Kidney (tissue), 14 donors: Measurements from ENCODE around the gene PACSIN1. TPM values are rescaled to one million over a fixed set of nuclear protein-coding genes. Genes with fewer than 3 reads are reported as not detected.

Experiments used
- DNase-seq, 5 donors: peaks; one replicate each; pipeline ENCODE4 v3.0.0-alpha.2; 2013 to 2020
- FAIRE-seq: peaks from 2 replicates; lab custom pipeline; 2012; peaks lifted over from hg19 to GRCh38; lab: Jason Lieb, UNC
- H3K27ac ChIP-seq, 2 donors: one replicate each; pipeline ENCODE4 v1.7.0; 2013; ENCODE audit warnings: low read depth in 2 of 2, low read length in 2 of 2, inconsistent platforms in 1 of 2
- H3K27me3 ChIP-seq: one replicate; pipeline ENCODE4 v1.7.1; 2013; ENCODE audit warnings: low read length, inconsistent platforms; ENCODE audit not compliant: control insufficient read depth, insufficient read depth
- H3K36me3 ChIP-seq, 3 donors: one replicate each; pipeline versions ENCODE4 v1.7.0 to v1.7.1; 2013; ENCODE audit warnings: low read length in 3 of 3, control low read depth in 1 of 3, inconsistent platforms in 1 of 3; ENCODE audit not compliant: insufficient read depth in 3 of 3, control insufficient read depth in 2 of 3
- H3K4me1 ChIP-seq, 3 donors: one replicate each; pipeline versions ENCODE4 v1.7.0 to v1.7.1; 2013; ENCODE audit warnings: low read length in 3 of 3, inconsistent platforms in 1 of 3, low read depth in 1 of 3; ENCODE audit not compliant: control insufficient read depth in 2 of 3, insufficient read depth in 2 of 3
- H3K4me3 ChIP-seq, 3 donors: one replicate each; pipeline versions ENCODE4 v1.7.0 to v1.8.1; 2013; ENCODE audit warnings: low read length in 3 of 3, control low read depth in 1 of 3, inconsistent platforms in 1 of 3
- H3K9ac ChIP-seq, 3 donors: one replicate each; pipeline versions ENCODE4 v1.7.0 to v1.7.1; 2013; ENCODE audit warnings: low read length in 3 of 3, control low read depth in 1 of 3, inconsistent platforms in 1 of 3
- H3K9me3 ChIP-seq, 3 donors: one replicate each; pipeline versions ENCODE4 v1.7.0 to v1.7.1; 2013; ENCODE audit warnings: low read length in 3 of 3, control low read depth in 1 of 3, inconsistent platforms in 1 of 3; ENCODE audit not compliant: control insufficient read depth in 2 of 3, insufficient read depth in 1 of 3
- CTCF ChIP-seq: IDR thresholded peaks from 3 replicates; pipeline ENCODE4 v1.5.1; 2012; ENCODE audit warnings: mild to moderate bottlenecking, moderate library complexity, borderline replicate concordance; ENCODE audit not compliant: insufficient read depth; ENCODE audit errors: extremely low read depth
- intact Hi-C: fragments of 100-400 bp; cut with DNase I; formaldehyde crosslinking; loops from one replicate; pipeline ENCODE4 v1.11.1; 2022
- polyA plus RNA-seq: library from polyadenylated mRNA; stranded (reverse); fragments of 350-450 nt; fragmentation: Illumina TruSeq; extraction: RNeasy Lipid Tissue Mini Kit (QIAGEN cat#74804); gene quantifications from one replicate; pipeline ENCODE4 v1.2.3, GENCODE V29; 2014; ENCODE audit warnings: low read depth, low replicate concordance; ENCODE audit not compliant: insufficient read depth
- total RNA-seq: library from RNA; stranded (reverse); fragmentation: NEBNext Ultra II Directional; extraction: Animal tissue kit (Norgen Biotek cat#: 25700); gene quantifications from one replicate; pipeline ENCODE4 v1.2.1, GENCODE V29; 2021
- donor health status: control.
- donor health status: control.
- donor health status: control.
- donor health status: control.
- donor health status: control.
- donor health status: DM: yes; HTN: yes; CAD: no.
- donor health status: Normal renal cell carcinoma (clear cell type).

Gene PACSIN1
- total and polyA plus RNA-seq, 2 donors from 2014 or later: 1.7 to 4.1 TPM

GRCh38 chr6:34490390-34491090 is 24.7 kb downstream of the PACSIN1 start:
- Histone ChIP-seq H3K36me3 (no peaks in the 10 kb centered on the region), H3K27ac (no peak overlapping the region), H3K4me1 (no peaks in the 10 kb centered on the region), H3K9ac (no peak overlapping the region), H3K9me3 (no peaks in the 10 kb centered on the region), H3K4me3 (no peak overlapping the region), H3K27me3 (no peaks in the 10 kb centered on the region)
- TF ChIP-seq CTCF: no peak
- intact Hi-C loops: no loop called here
- no peak for DNase-seq
- FAIRE-seq: no peak

DNA sequence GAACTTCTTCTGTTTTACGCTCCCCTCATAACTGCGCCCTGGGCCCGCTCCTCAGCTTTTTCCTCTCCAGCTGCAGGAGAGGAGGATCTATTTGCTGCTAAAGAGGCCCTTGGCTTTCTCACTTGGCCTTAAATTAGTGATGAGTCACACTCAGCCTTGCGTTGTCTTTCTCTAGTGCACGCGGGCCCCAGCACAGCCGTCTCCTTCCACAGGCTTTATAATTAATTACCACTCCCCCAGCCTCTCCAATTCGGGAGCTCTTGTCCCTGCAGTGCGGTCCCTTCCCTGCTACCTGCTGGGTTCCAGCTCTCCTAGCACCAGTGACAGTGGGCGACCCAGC is 25.2 kb downstream of the PACSIN1 start:
- intact Hi-C loops: no loop called here
- Histone ChIP-seq H3K9me3 (no peaks in the 10 kb centered on the region), H3K9ac (no peak overlapping the region), H3K4me1 (no peaks in the 10 kb centered on the region), H3K27me3 (no peaks in the 10 kb centered on the region), H3K27ac (no peak overlapping the region), H3K4me3 (no peak overlapping the region), H3K36me3 (no peaks in the 10 kb centered on the region)
- FAIRE-seq (no peak), DNase-seq (peak in 1 of 5 donors; percentile 45)
- no peak for TF ChIP-seq CTCF

- H3K4me3 ChIP-seq: no peak overlapping the region
- no peaks in the 10 kb centered on the region for H3K27me3 ChIP-seq
- H3K9me3 ChIP-seq: no peaks in the 10 kb centered on the region
- no peaks in the 10 kb centered on the region for H3K36me3 ChIP-seq
- no peaks in the 10 kb centered on the region for H3K4me1 ChIP-seq
- no peak overlapping the region for H3K9ac ChIP-seq
- H3K27ac ChIP-seq: no peak overlapping the region
- DNase-seq (no peak), FAIRE-seq (no peak)
- no peak for TF ChIP-seq CTCF
- intact Hi-C loops: no loop called here
These were observed 27.5 kb downstream of the PACSIN1 start for GRCh38 chr6:34493344-34493743.

- Histone ChIP-seq H3K9ac (no peak overlapping the region), H3K4me1 (no peaks in the 10 kb centered on the region), H3K27me3 (no peaks in the 10 kb centered on the region), H3K27ac (no peak overlapping the region), H3K36me3 (no peaks in the 10 kb centered on the region), H3K4me3 (no peak overlapping the region), H3K9me3 (no peaks in the 10 kb centered on the region)
- FAIRE-seq (no peak), DNase-seq (no peak)
- no peak for TF ChIP-seq CTCF
- intact Hi-C loops: no loop called here
These were observed 29.1 kb downstream of the PACSIN1 start for GRCh38 chr6:34494973-34495372.
